Endothelial cell of umbilical vein (primary cell): Measurements from ENCODE around the gene KAZN. TPM values are rescaled to one million over a fixed set of nuclear protein-coding genes. Genes with fewer than 3 reads are reported as not detected.

Experiments
- BruUV-seq: library from RNA; stranded (reverse); fragments of 400-500 nt; replicated peaks from 2 replicates; lab custom pipeline; 2021; lab: Mats Ljungman, UMichigan
- CTCF ChIA-PET: fragments of 300-600, 350-600 bp; sonication (Branson Sonifier 250); formaldehyde crosslinking; loops from one replicate; lab custom pipeline; 2021; ENCODE audit warnings: antibody characterized with exemption, inconsistent platforms; lab: Charles Lee
- POLR2A ChIA-PET: fragments of 300-600, 350-600 bp; sonication (Branson Sonifier 250); formaldehyde crosslinking; loops from one replicate; lab custom pipeline; 2021; ENCODE audit warnings: antibody characterized with exemption, inconsistent platforms; lab: Charles Lee
- DNase-seq: peaks from one replicate; pipeline ENCODE4 v3.0.0-alpha.2; 2011; ENCODE audit warnings: low read depth, low spot score
- FAIRE-seq: peaks from 2 replicates; lab custom pipeline; 2011; peaks lifted over from hg19 to GRCh38; lab: Jason Lieb, UNC
- H2AFZ ChIP-seq: 2 replicates; pipeline ENCODE4 v1.6.0; 2012; ENCODE audit warnings: low read depth, low read length, control low read depth, inconsistent platforms
- H3K27ac ChIP-seq: 2 replicates; pipeline ENCODE4 v1.5.1; 2011; ENCODE audit warnings: low read depth, mild to moderate bottlenecking, control low read depth, low read length, moderate library complexity; ENCODE audit not compliant: insufficient read depth
- H3K27me3 ChIP-seq, 2 experiments: 2 replicates each; pipeline versions ENCODE4 v1.6.0 to v1.6.1; 2011; ENCODE audit warnings: low read length in 2 of 2, mixed read lengths in 1 of 2; ENCODE audit not compliant: control insufficient read depth in 2 of 2, insufficient read depth in 2 of 2
- H3K36me3 ChIP-seq, 2 experiments: 2 replicates in 1 of 2; 3 replicates in 1 of 2; pipeline ENCODE4 v1.5.1; 2011; ENCODE audit warnings: low read length in 2 of 2, mild to moderate bottlenecking in 1 of 2, moderate library complexity in 1 of 2; ENCODE audit not compliant: control insufficient read depth in 2 of 2, insufficient read depth in 2 of 2; ENCODE audit errors: extremely low read depth in 1 of 2
- H3K4me1 ChIP-seq: 3 replicates; pipeline ENCODE4 v1.5.1; 2011; ENCODE audit warnings: mild to moderate bottlenecking, low read length; ENCODE audit not compliant: control insufficient read depth, insufficient read depth; ENCODE audit errors: extremely low read depth
- H3K4me2 ChIP-seq: 2 replicates; pipeline ENCODE4 v1.6.1; 2011; ENCODE audit warnings: low read length, control low read depth, mixed read lengths; ENCODE audit not compliant: insufficient read depth
- H3K4me3 ChIP-seq, 3 experiments: fragments of 200-600 bp in 1 of 3; sonication (generic), shearing (Covaris generic) in 1 of 3; replicated peaks in 1 of 3; 2 replicates each; pipeline ENCODE4 v1.5.1; 2011 to 2016; ENCODE audit warnings: control low read depth in 3 of 3, low read length in 3 of 3, mild to moderate bottlenecking in 2 of 3, inconsistent platforms in 1 of 3, low read depth in 1 of 3, moderate library complexity in 1 of 3; ENCODE audit not compliant: insufficient read depth in 1 of 3
- H3K79me2 ChIP-seq: 2 replicates; pipeline ENCODE4 v1.6.0; 2012; ENCODE audit warnings: low read length, inconsistent platforms; ENCODE audit not compliant: control insufficient read depth, insufficient read depth
- H3K9ac ChIP-seq: replicated peaks from 2 replicates; pipeline ENCODE3; 2011; ENCODE audit warnings: low read length, control low read depth; ENCODE audit not compliant: insufficient read depth; ENCODE audit errors: extremely low read depth
- H3K9me1 ChIP-seq: replicated peaks from 3 replicates; pipeline ENCODE4 v1.6.0; 2011; ENCODE audit warnings: mild to moderate bottlenecking, low read length; ENCODE audit not compliant: control insufficient read depth, insufficient read depth; ENCODE audit errors: extremely low read depth
- H3K9me3 ChIP-seq: replicated peaks from 2 replicates; pipeline ENCODE4 v1.5.1; 2012; ENCODE audit warnings: low read length, inconsistent platforms; ENCODE audit not compliant: control insufficient read depth, insufficient read depth
- H4K20me1 ChIP-seq: replicated peaks from 2 replicates; pipeline ENCODE3; 2011; ENCODE audit warnings: mild to moderate bottlenecking, low read length; ENCODE audit not compliant: control insufficient read depth, insufficient read depth; ENCODE audit errors: extremely low read depth
- EZH2 ChIP-seq: IDR thresholded peaks from 2 replicates; pipeline ENCODE4 v1.6.1; 2012; ENCODE audit warnings: borderline replicate concordance, low read depth, mild to moderate bottlenecking, moderate library complexity, low read length, inconsistent platforms; ENCODE audit not compliant: severe bottlenecking
- FOS ChIP-seq: IDR thresholded peaks from 2 replicates; pipeline ENCODE4 v1.6.1; 2011; ENCODE audit warnings: mild to moderate bottlenecking, low read length, moderate library complexity, borderline replicate concordance; ENCODE audit not compliant: insufficient read depth
- GATA2 ChIP-seq: IDR thresholded peaks from 2 replicates; pipeline ENCODE4 v1.7.0; 2011; ENCODE audit warnings: low read depth, mild to moderate bottlenecking, moderate library complexity, mixed read lengths, low read length; ENCODE audit not compliant: insufficient read length, insufficient read depth
- JUN ChIP-seq: IDR thresholded peaks from 2 replicates; pipeline ENCODE4 v1.6.1; 2011; ENCODE audit warnings: borderline replicate concordance, low read depth; ENCODE audit not compliant: insufficient read length, insufficient read depth
- MYC ChIP-seq: IDR thresholded peaks from one replicate; pipeline ENCODE4 v1.6.1; 2011; ENCODE audit warnings: mild to moderate bottlenecking, low read depth, low read length
- POLR2A ChIP-seq: IDR thresholded peaks from 2 replicates; pipeline ENCODE4 v1.6.1; 2012; ENCODE audit warnings: low read depth, mild to moderate bottlenecking, control low read depth, low read length
- POLR2AphosphoS5 ChIP-seq: IDR thresholded peaks from 2 replicates; pipeline ENCODE4 v1.6.1; 2012; ENCODE audit warnings: low read depth, mild to moderate bottlenecking, control low read depth, low read length, moderate library complexity; ENCODE audit not compliant: insufficient read depth
- dilution Hi-C: fragments of 300-500 bp; cut with MboI; formaldehyde crosslinking; loops from one replicate; pipeline ENCODE4 v1.15.0; 2019; ENCODE audit warnings: low sequenced_read_pairs; ENCODE audit not compliant: extremely low pct_ligation_motif_present
- intact Hi-C: fragments of 100-400 bp; cut with micrococcal nuclease; formaldehyde crosslinking; loops from one replicate; pipeline ENCODE4 v1.10.0; 2022
- polyA plus RNA-seq, 4 experiments: library from polyadenylated mRNA; depleted of rRNA in 3 of 4; stranded (reverse) in 3 of 4; unstranded in 1 of 4; fragments of >200 nt; gene quantifications; 2 replicates each; pipeline versions ENCODE4 v1.2.1 to v1.2.3, GENCODE V29; 2011 to 2012; ENCODE audit warnings: missing spikeins in 1 of 4
- total RNA-seq: library from RNA; stranded (reverse); gene quantifications from 2 replicates; pipeline ENCODE4 v1.2.3, GENCODE V29; 2021
- TF ChIP-seq, protein P1 (sequence below): IDR thresholded peaks from 2 replicates; pipeline ENCODE4 v1.6.1; 2011; ENCODE audit not compliant: insufficient read depth, insufficient read length
- TF ChIP-seq, protein P2 (sequence below), 2 donors: IDR thresholded peaks; 1 replicate in 1 of 2; 2 replicates in 1 of 2; pipeline ENCODE4 v1.5.1; 2011; ENCODE audit warnings: low read length in 2 of 2, mild to moderate bottlenecking in 2 of 2, moderate library complexity in 2 of 2, control low read depth in 1 of 2, inconsistent platforms in 1 of 2, low read depth in 1 of 2; ENCODE audit not compliant: insufficient read depth in 1 of 2; ENCODE audit errors: extremely low read depth in 1 of 2

The KAZN gene
- total and polyA plus RNA-seq, 2 donors (not counting 3 experiments of a cell fraction or from before 2014, with no cell fraction given): 1.6 to 5.8 TPM

DNA sequence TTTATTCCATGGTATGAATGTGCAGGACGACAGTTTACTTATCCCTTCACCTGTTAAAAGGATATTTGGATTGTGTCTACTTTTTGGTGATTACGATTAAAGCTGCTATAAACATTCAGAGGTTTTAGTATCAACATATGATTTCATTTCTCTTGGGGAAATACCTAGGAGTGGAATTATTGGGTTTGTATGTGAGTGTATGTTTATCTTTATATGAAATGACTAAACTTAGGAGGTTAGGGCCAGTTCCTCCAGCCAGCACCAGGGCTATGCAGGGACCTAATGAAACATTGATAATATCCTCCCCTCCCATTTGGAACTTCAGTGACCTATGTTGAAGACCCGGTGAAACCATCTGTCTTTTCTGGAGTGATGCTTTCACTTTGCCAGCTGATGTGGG, 568.9 kb downstream of the KAZN start:
- Histone ChIP-seq H3K9me1 (no peaks in the 10 kb centered on the region), H3K4me2 (no peak overlapping the region), H3K27ac (no peak overlapping the region), H4K20me1 (no peaks in the 10 kb centered on the region), H2AFZ (no peak overlapping the region), H3K36me3 (no peaks in the 10 kb centered on the region), H3K79me2 (peaks cover 3% of the 10 kb centered on the region), H3K4me1 (peaks cover 8% of the 10 kb centered on the region), H3K4me3 (no peak overlapping the region), H3K27me3 (no peaks in the 10 kb centered on the region), H3K9me3 (no peaks in the 10 kb centered on the region), H3K9ac (no peak overlapping the region)
- no TSS peak for BruUV-seq
- no peak for FAIRE-seq
- POLR2A ChIA-PET: no interaction called here
- dilution Hi-C loops: no loop called here
- intact Hi-C loops: no loop called here
- DNase-seq: no peak
- CTCF ChIA-PET: interaction anchor here (0.6 to 0.7 kb wide), 3 partner anchors 36 to 1933 kb away, joined by 3 read pairs; no protein-coding TSS in a partner anchor
- TF ChIP-seq POLR2AphosphoS5 (no peak), EZH2 (no peak), POLR2A (no peak), JUN (no peak), GATA2 (no peak), MYC (no peak), FOS (no peak)
- TF ChIP-seq, protein P1, sequence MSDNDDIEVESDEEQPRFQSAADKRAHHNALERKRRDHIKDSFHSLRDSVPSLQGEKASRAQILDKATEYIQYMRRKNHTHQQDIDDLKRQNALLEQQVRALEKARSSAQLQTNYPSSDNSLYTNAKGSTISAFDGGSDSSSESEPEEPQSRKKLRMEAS: no peak
- TF ChIP-seq, protein P2, sequence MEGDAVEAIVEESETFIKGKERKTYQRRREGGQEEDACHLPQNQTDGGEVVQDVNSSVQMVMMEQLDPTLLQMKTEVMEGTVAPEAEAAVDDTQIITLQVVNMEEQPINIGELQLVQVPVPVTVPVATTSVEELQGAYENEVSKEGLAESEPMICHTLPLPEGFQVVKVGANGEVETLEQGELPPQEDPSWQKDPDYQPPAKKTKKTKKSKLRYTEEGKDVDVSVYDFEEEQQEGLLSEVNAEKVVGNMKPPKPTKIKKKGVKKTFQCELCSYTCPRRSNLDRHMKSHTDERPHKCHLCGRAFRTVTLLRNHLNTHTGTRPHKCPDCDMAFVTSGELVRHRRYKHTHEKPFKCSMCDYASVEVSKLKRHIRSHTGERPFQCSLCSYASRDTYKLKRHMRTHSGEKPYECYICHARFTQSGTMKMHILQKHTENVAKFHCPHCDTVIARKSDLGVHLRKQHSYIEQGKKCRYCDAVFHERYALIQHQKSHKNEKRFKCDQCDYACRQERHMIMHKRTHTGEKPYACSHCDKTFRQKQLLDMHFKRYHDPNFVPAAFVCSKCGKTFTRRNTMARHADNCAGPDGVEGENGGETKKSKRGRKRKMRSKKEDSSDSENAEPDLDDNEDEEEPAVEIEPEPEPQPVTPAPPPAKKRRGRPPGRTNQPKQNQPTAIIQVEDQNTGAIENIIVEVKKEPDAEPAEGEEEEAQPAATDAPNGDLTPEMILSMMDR (IDR thresholded peaks at IDR 0.05; ENCODE audit: extremely low read depth in 1 of 2, insufficient read depth in 1 of 2, low read depth in 1 of 2, low read length in 2 of 2): no peak
